ENCODE results near the gene ZMYND19. TPM values are rescaled to one million over a fixed set of nuclear protein-coding genes. Genes with fewer than 3 reads are reported as not detected.
A peak's percentile ranks its signal among the peaks of the same experiment; 100 is the strongest.
"Not testable (repeated sequence)": the region's sequence is repeated elsewhere in the genome, so short reads cannot be mapped to it uniquely, and the experiment has no call there.

The ZMYND19 gene
- total RNA-seq, 1 experiment from 2014 or later = 51.9 TPM

DNA sequence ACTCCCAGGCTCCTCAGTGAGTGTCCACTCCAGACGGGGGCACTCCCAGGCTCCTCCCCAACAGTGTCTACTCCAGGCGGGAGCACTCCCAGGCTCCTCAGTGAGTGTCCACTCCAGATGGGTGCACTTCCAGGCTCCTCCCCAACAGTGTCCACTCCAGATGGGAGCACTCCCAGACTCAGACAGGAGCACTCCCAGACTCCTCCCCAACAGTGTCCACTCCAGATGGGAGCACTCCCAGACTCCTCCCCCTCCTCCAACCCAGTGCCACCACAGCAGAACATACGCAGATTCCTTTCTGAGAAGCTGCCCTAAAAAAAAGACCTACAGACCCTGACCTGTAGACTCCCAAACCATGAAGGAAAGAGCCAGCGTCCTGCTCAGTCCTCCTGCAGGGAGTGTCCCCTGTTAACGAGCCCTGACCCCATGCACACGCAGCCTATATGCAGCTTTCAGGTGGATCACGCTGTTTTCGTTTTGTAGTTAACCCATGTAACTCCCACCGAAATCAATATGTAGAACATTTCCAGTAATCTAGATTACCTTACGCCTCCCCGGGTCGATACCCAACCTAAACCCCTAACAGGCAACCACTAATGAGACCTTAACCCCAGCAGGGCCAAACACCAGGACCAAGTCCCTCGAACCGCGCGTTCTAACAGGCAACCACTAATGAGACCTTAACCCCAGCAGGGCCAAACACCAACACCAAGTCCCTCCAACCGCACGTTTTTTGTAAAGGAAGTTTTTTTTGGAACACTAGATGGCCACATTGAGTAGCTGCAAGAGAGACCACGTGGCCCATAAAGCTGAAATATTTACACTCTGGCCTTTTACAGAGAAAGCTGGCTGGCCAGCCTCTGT is 55.8 kb downstream of the ZMYND19 start:
- no peaks in the 10 kb centered on the region for H3K27me3 Mint-ChIP-seq (ENCODE audit: insufficient read depth, unreplicated experiment)
- no peaks in the 10 kb centered on the region for H3K9me3 Mint-ChIP-seq (ENCODE audit: unreplicated experiment)
- TF ChIP-seq, protein P1, sequence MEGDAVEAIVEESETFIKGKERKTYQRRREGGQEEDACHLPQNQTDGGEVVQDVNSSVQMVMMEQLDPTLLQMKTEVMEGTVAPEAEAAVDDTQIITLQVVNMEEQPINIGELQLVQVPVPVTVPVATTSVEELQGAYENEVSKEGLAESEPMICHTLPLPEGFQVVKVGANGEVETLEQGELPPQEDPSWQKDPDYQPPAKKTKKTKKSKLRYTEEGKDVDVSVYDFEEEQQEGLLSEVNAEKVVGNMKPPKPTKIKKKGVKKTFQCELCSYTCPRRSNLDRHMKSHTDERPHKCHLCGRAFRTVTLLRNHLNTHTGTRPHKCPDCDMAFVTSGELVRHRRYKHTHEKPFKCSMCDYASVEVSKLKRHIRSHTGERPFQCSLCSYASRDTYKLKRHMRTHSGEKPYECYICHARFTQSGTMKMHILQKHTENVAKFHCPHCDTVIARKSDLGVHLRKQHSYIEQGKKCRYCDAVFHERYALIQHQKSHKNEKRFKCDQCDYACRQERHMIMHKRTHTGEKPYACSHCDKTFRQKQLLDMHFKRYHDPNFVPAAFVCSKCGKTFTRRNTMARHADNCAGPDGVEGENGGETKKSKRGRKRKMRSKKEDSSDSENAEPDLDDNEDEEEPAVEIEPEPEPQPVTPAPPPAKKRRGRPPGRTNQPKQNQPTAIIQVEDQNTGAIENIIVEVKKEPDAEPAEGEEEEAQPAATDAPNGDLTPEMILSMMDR (IDR thresholded peaks at IDR 0.05; ENCODE audit: unreplicated experiment) = peak; percentile 50
- peaks cover 7% of the 10 kb centered on the region for H3K4me1 Mint-ChIP-seq (ENCODE audit: insufficient read depth, unreplicated experiment)
- no peak overlapping the region for H3K27ac Mint-ChIP-seq (ENCODE audit: low read depth, unreplicated experiment)
- H3K4me3 Mint-ChIP-seq (ENCODE audit: unreplicated experiment) = no peak overlapping the region
- intact Hi-C loops (cut with micrococcal nuclease) = loop anchor here (5.0 kb wide), 1 partner anchor 247 kb away; no protein-coding TSS in a partner anchor
- ChIA-PET CTCF (interaction anchor here (0.6 to 4.0 kb wide), 25 partner anchors 8 to 725 kb away, joined by 3 to 13 read pairs (median 3); partner anchors contain the start of gene DPH7), POLR2A (interaction anchor here (0.5 to 1.6 kb wide), 11 partner anchors 10 to 406 kb away, joined by 3 to 10 read pairs (median 4); partner anchors contain the start of genes EHMT1, MRPL41, NSMF and PNPLA7)
- BruUV-seq (replicated peaks) = no TSS peak
- DNase-seq (ENCODE audit: unreplicated experiment) = peak; percentile 69
- H3K36me3 Mint-ChIP-seq (ENCODE audit: insufficient read depth, unreplicated experiment) = no peaks in the 10 kb centered on the region

DNA sequence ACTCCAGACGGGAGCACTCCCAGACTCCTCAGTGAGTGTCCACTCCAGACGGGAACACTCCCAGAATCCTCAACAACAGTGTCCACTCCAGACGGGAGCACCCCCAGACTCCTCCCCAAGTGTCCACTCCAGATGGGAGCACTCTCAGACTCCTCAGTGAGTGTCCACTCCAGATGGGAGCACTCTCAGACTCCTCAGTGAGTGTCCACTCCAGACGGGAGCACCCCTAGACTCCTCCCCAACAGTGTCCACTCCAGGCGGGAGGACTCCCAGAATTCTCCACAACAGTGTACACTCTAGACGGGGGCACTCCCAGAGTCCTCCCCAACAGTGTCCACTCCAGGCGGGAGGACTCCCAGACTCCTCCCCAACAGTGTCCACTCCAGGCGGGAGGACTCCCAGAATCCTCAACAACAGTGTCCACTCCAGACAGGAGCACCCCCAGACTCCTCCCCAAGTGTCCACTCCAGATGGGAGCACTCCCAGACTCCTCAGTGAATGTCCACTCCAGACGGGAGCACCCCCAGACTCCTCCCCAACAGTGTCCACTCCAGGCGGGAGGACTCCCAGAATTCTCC is 57.3 kb downstream of the ZMYND19 start:
- H3K4me1 Mint-ChIP-seq (ENCODE audit: insufficient read depth, unreplicated experiment); H3K36me3 Mint-ChIP-seq (ENCODE audit: insufficient read depth, unreplicated experiment); CTCF ChIA-PET; H3K9me3 Mint-ChIP-seq (ENCODE audit: unreplicated experiment); H3K27ac Mint-ChIP-seq (ENCODE audit: low read depth, unreplicated experiment); H3K27me3 Mint-ChIP-seq (ENCODE audit: insufficient read depth, unreplicated experiment); DNase-seq (ENCODE audit: unreplicated experiment); POLR2A ChIA-PET; BruUV-seq (replicated peaks); H3K4me3 Mint-ChIP-seq (ENCODE audit: unreplicated experiment): not testable (repeated sequence)
- intact Hi-C loops (cut with micrococcal nuclease) = loop anchor here (5.0 kb wide), 1 partner anchor 246 kb away; no protein-coding TSS in a partner anchor

Other genes starting within 250 kb of the ZMYND19 start
- 17.1 and 23.9 TPM in 2 replicates for gene EXD3, start 167.3 kb downstream of the ZMYND19 start, total RNA-seq (2022)
- gene NOXA1, start 167.1 kb downstream of the ZMYND19 start, total RNA-seq (2022) = 8.2 and 8.9 TPM in 2 replicates
- gene ENTPD8, start 149.2 kb downstream of the ZMYND19 start, total RNA-seq (2022) = not detected in 2 replicates
- gene NSMF, start 131.2 kb downstream of the ZMYND19 start, total RNA-seq (2022) = 37.8 and 43.1 TPM in 2 replicates
- 0.86 and 1.2 TPM in 2 replicates for gene PNPLA7, start 40.1 kb downstream of the ZMYND19 start, total RNA-seq (2022)
- 37.6 and 43.0 TPM in 2 replicates for gene MRPL41, start 38.6 kb downstream of the ZMYND19 start, total RNA-seq (2022)
- 45.7 and 46.4 TPM in 2 replicates for gene DPH7, start 11.6 kb downstream of the ZMYND19 start, total RNA-seq (2022)
- 88.9 and 125 TPM in 2 replicates for gene ARRDC1, start 15.2 kb upstream of the ZMYND19 start, total RNA-seq (2022)
- 77.2 and 79.7 TPM in 2 replicates for gene EHMT1, start 28.5 kb upstream of the ZMYND19 start, total RNA-seq (2022)